Natural killer cell treated with Interleukin-12 subunit alpha and Interleukin-12 subunit beta and Interleukin-15 and Interleukin-18, amount 100 ng/mL, for 72 hours (primary cell): ENCODE measurements around the gene PILRB. TPM values are rescaled to one million over a fixed set of nuclear protein-coding genes. Genes with fewer than 3 reads are reported as not detected.
"Not testable (repeated sequence)": the region's sequence is repeated elsewhere in the genome, so short reads cannot be mapped to it uniquely, and the experiment has no call there.

Experiments used
- ATAC-seq, 2 donors: fragments of 150-1000 bp; cut with Tn5 transposase in 1 of 2; sonication (Bioruptor Pico), chemical (Tn5 transposase) in 1 of 2; 2 replicates each; pipeline ENCODE4 v1.10.0; 2021
- DNase-seq: peaks from one replicate; pipeline ENCODE4 v3.0.0; 2022; ENCODE audit warnings: low spot score
- H3K27ac Mint-ChIP-seq, 2 donors: 1 replicate in 1 of 2; 2 replicates in 1 of 2; pipeline ENCODE4 v1.8.0; 2022; ENCODE audit warnings: mixed read lengths in 2 of 2, mild to moderate bottlenecking in 1 of 2, moderate library complexity in 1 of 2
- H3K27me3 Mint-ChIP-seq, 2 donors: 1 replicate in 1 of 2; 2 replicates in 1 of 2; pipeline ENCODE4 v1.8.0; 2022; ENCODE audit warnings: mixed read lengths in 2 of 2
- H3K36me3 Mint-ChIP-seq: one replicate; pipeline ENCODE4 v1.8.0; 2022; ENCODE audit warnings: mixed read lengths
- H3K4me1 Mint-ChIP-seq, 2 donors: 1 replicate in 1 of 2; 2 replicates in 1 of 2; pipeline ENCODE4 v1.8.0; 2022; ENCODE audit warnings: low read depth in 2 of 2, mixed read lengths in 2 of 2, mild to moderate bottlenecking in 1 of 2
- H3K4me3 Mint-ChIP-seq: one replicate; pipeline ENCODE4 v1.8.0; 2022; ENCODE audit warnings: mixed read lengths
- H3K9me3 Mint-ChIP-seq: 2 replicates; pipeline ENCODE4 v1.8.0; 2022; ENCODE audit warnings: mixed read lengths
- total RNA-seq, 2 donors: library from RNA; stranded (reverse); gene quantifications; one replicate each; pipeline ENCODE4 v1.2.3, GENCODE V29; 2022

PILRB gene
- 10 to 100 TPM; 48.4 to 94.8 TPM for total RNA-seq

GRCh38 chr7:100358027-100358856 lies at the start of gene PILRB:
PILRB (plus strand) TSS chr7:100358117; CDS start chr7:100358303, 186 bp downstream.
- H3K36me3 Mint-ChIP-seq, result peaks cover 21% of the 10 kb centered on the region

GRCh38 chr7:100318329-100318728 lies 39.6 kb upstream of the PILRB start:
- peak overlapping the region; percentile 72 for H3K4me3 Mint-ChIP-seq
- H3K27ac Mint-ChIP-seq, result peak overlapping the region; percentile 37 to 72
- H3K27me3 Mint-ChIP-seq, H3K36me3 Mint-ChIP-seq, H3K9me3 Mint-ChIP-seq, ATAC-seq, DNase-seq: not testable (repeated sequence)
- peaks cover 9 to 16% of the 10 kb centered on the region in 2 donors for H3K4me1 Mint-ChIP-seq

More at GRCh38 chr7:100358027-100358856, at the start of gene PILRB:
- DNase-seq (no peak), ATAC-seq (no peak)
- Mint-ChIP-seq H3K4me3 (no peak within 1 kb of the TSS), H3K9me3 (no peaks in the 10 kb centered on the region), H3K27me3 (no peaks in the 10 kb centered on the region), H3K27ac (peak within 1 kb of the TSS; percentile 26 to 64), H3K4me1 (peaks cover 14 to 23% of the 10 kb centered on the region in 2 donors)

GRCh38 chr7:100321648-100322047 lies 36.3 kb upstream of the PILRB start:
- DNase-seq, H3K36me3 Mint-ChIP-seq, H3K9me3 Mint-ChIP-seq, H3K4me3 Mint-ChIP-seq, ATAC-seq, H3K27me3 Mint-ChIP-seq, H3K27ac Mint-ChIP-seq: not testable (repeated sequence)
- peaks cover 13 to 21% of the 10 kb centered on the region in 2 donors for H3K4me1 Mint-ChIP-seq

- not testable (repeated sequence) for H3K36me3 Mint-ChIP-seq, H3K4me1 Mint-ChIP-seq, H3K4me3 Mint-ChIP-seq, DNase-seq, ATAC-seq, H3K27me3 Mint-ChIP-seq, H3K9me3 Mint-ChIP-seq
- peak overlapping the region in 1 of 2 donors; percentile 58 for H3K27ac Mint-ChIP-seq
Measured at GRCh38 chr7:100324194-100324593, 33.7 kb upstream of the PILRB start.

- H3K4me3 Mint-ChIP-seq, ATAC-seq, H3K27me3 Mint-ChIP-seq, H3K27ac Mint-ChIP-seq, H3K9me3 Mint-ChIP-seq, DNase-seq, H3K4me1 Mint-ChIP-seq, H3K36me3 Mint-ChIP-seq: not testable (repeated sequence)
Measured at GRCh38 chr7:100325671-100326070, 32.2 kb upstream of the PILRB start.

GRCh38 chr7:100326914-100327313 lies 31.0 kb upstream of the PILRB start:
- not testable (repeated sequence) for H3K27ac Mint-ChIP-seq, DNase-seq, H3K9me3 Mint-ChIP-seq, ATAC-seq, H3K36me3 Mint-ChIP-seq, H3K4me1 Mint-ChIP-seq, H3K27me3 Mint-ChIP-seq, H3K4me3 Mint-ChIP-seq

GRCh38 chr7:100335566-100336466 lies 22.1 kb upstream of the PILRB start:
- peak overlapping the region; percentile 91 for H3K4me3 Mint-ChIP-seq
- peak; percentile 98 to 99 for ATAC-seq
- H3K4me1 Mint-ChIP-seq, result peaks cover 16% of the 10 kb centered on the region in 2 donors
- H3K36me3 Mint-ChIP-seq, H3K9me3 Mint-ChIP-seq, H3K27me3 Mint-ChIP-seq: not testable (repeated sequence)
- DNase-seq, result peak; percentile 93
- H3K27ac Mint-ChIP-seq, result peak overlapping the region; percentile 89 to 91

GRCh38 chr7:100338083-100338696 lies 19.7 kb upstream of the PILRB start:
- not testable (repeated sequence) for ATAC-seq, H3K27me3 Mint-ChIP-seq, H3K9me3 Mint-ChIP-seq, H3K4me3 Mint-ChIP-seq, DNase-seq
- H3K4me1 Mint-ChIP-seq, result peaks cover 24 to 28% of the 10 kb centered on the region in 2 donors
- peaks cover 14% of the 10 kb centered on the region for H3K36me3 Mint-ChIP-seq
- H3K27ac Mint-ChIP-seq, result peak overlapping the region; percentile 44 to 53

GRCh38 chr7:100341286-100341685 lies 16.6 kb upstream of the PILRB start:
- peaks cover 37 to 38% of the 10 kb centered on the region in 2 donors for H3K4me1 Mint-ChIP-seq
- H3K27me3 Mint-ChIP-seq, H3K9me3 Mint-ChIP-seq, DNase-seq, H3K4me3 Mint-ChIP-seq, ATAC-seq: not testable (repeated sequence)
- peaks cover 19% of the 10 kb centered on the region for H3K36me3 Mint-ChIP-seq
- H3K27ac Mint-ChIP-seq, result peak overlapping the region in 1 of 2 donors; percentile 54

- Mint-ChIP-seq H3K4me3 (no peak overlapping the region), H3K27ac (peak overlapping the region in 1 of 2 donors; percentile 54), H3K27me3 (no peaks in the 10 kb centered on the region), H3K36me3 (peaks cover 20% of the 10 kb centered on the region), H3K4me1 (peaks cover 33 to 34% of the 10 kb centered on the region in 2 donors), H3K9me3 (no peaks in the 10 kb centered on the region)
- ATAC-seq, result no peak
- DNase-seq, result no peak
Measured at GRCh38 chr7:100342765-100343164, 15.2 kb upstream of the PILRB start.

- DNase-seq, H3K9me3 Mint-ChIP-seq, H3K27me3 Mint-ChIP-seq, H3K4me3 Mint-ChIP-seq: not testable (repeated sequence)
- Mint-ChIP-seq H3K36me3 (peaks cover 19% of the 10 kb centered on the region), H3K27ac (peak overlapping the region; percentile 88 to 89), H3K4me1 (peaks cover 27 to 30% of the 10 kb centered on the region in 2 donors)
- peak in 1 of 2 donors; percentile 1 for ATAC-seq
Measured at GRCh38 chr7:100344124-100344559, 13.8 kb upstream of the PILRB start.

- not testable (repeated sequence) for H3K27me3 Mint-ChIP-seq, H3K9me3 Mint-ChIP-seq
- DNase-seq (peak; percentile 80), ATAC-seq (peak; percentile 97 to 98)
- peak overlapping the region; percentile 88 to 89 for H3K27ac Mint-ChIP-seq
- H3K4me3 Mint-ChIP-seq, result peak overlapping the region; percentile 83
- peaks cover 27 to 31% of the 10 kb centered on the region in 2 donors for H3K4me1 Mint-ChIP-seq
- H3K36me3 Mint-ChIP-seq, result peaks cover 22% of the 10 kb centered on the region
Measured at GRCh38 chr7:100344560-100345287, 13.2 kb upstream of the PILRB start.

- Mint-ChIP-seq H3K4me1 (peaks cover 27 to 34% of the 10 kb centered on the region in 2 donors), H3K27ac (peak overlapping the region; percentile 88 to 89), H3K36me3 (peaks cover 22% of the 10 kb centered on the region), H3K4me3 (peak overlapping the region; percentile 83)
- not testable (repeated sequence) for H3K27me3 Mint-ChIP-seq, H3K9me3 Mint-ChIP-seq
- DNase-seq (peak; percentile 80), ATAC-seq (peak; percentile 60 to 68)
Measured at GRCh38 chr7:100345288-100345672, 12.6 kb upstream of the PILRB start.
